ENCODE data around the gene DNAJC5G.

GRCh38 chr2:27291865-27292264, 16.6 kb downstream of the DNAJC5G start:
- no peak for TF ChIP-seq POLR2AphosphoS5 (IDR thresholded peaks at IDR 0.05; ENCODE audit: low read depth, low read length)
- TF ChIP-seq POLR2A (IDR thresholded peaks at IDR 0.05; ENCODE audit: low read depth, low read length): no peak

Data from GM12891 (cell line).